Liver (tissue), 3 donors: Measurements from ENCODE around the gene SPINT3.

Source experiments
- ATF3 ChIP-seq: IDR thresholded peaks from 2 replicates; pipeline ENCODE4 v1.6.1; 2016; ENCODE audit warnings: antibody characterized with exemption
- CTCF ChIP-seq: fragments of 150-350 bp; IDR thresholded peaks from 2 replicates; pipeline ENCODE4 v1.5.1; 2017; ENCODE audit warnings: improper control_type of control experiment, low read depth, low read length; ENCODE audit not compliant: missing input control
- EGR1 ChIP-seq, 2 donors: IDR thresholded peaks; 2 replicates each; pipeline ENCODE4 v1.6.1; 2016 to 2018; ENCODE audit warnings: antibody characterized with exemption in 2 of 2, low read depth in 2 of 2
- GABPA ChIP-seq, 2 donors: IDR thresholded peaks in 1 of 2; conservative IDR thresholded peaks in 1 of 2; 2 replicates each; pipeline ENCODE4 v1.6.1; 2016; ENCODE audit warnings: antibody characterized with exemption in 2 of 2, mild to moderate bottlenecking in 1 of 2, moderate library complexity in 1 of 2
- HNF4G ChIP-seq: IDR thresholded peaks from 2 replicates; pipeline ENCODE4 v1.6.1; 2016; ENCODE audit warnings: antibody characterized with exemption
- JUND ChIP-seq, 2 donors: IDR thresholded peaks; 2 replicates each; pipeline ENCODE4 v1.6.1; 2016; ENCODE audit warnings: antibody characterized with exemption in 2 of 2
- MAX ChIP-seq: IDR thresholded peaks from 2 replicates; pipeline ENCODE4 v1.6.1; 2016; ENCODE audit warnings: antibody characterized with exemption
- RAD21 ChIP-seq, 2 donors: IDR thresholded peaks; 2 replicates each; pipeline ENCODE4 v1.6.1; 2016; ENCODE audit warnings: antibody characterized with exemption in 2 of 2, mild to moderate bottlenecking in 2 of 2
- REST ChIP-seq: IDR thresholded peaks from 2 replicates; pipeline ENCODE4 v1.6.1; 2016; ENCODE audit warnings: antibody characterized with exemption, mild to moderate bottlenecking
- RXRA ChIP-seq, 2 donors: IDR thresholded peaks; 2 replicates each; pipeline ENCODE4 v1.6.1; 2017 to 2018; ENCODE audit warnings: antibody characterized with exemption in 2 of 2, mild to moderate bottlenecking in 1 of 2
- SP1 ChIP-seq: IDR thresholded peaks from 2 replicates; pipeline ENCODE4 v1.6.1; 2018; ENCODE audit warnings: antibody characterized with exemption, mild to moderate bottlenecking
- TAF1 ChIP-seq: conservative IDR thresholded peaks from 2 replicates; pipeline ENCODE4 v1.6.1; 2016; ENCODE audit warnings: antibody characterized with exemption, mild to moderate bottlenecking
- YY1 ChIP-seq: IDR thresholded peaks from 2 replicates; pipeline ENCODE4 v1.6.1; 2016; ENCODE audit warnings: antibody characterized with exemption, mild to moderate bottlenecking
- ZBTB33 ChIP-seq: IDR thresholded peaks from 2 replicates; pipeline ENCODE4 v1.6.1; 2016; ENCODE audit warnings: antibody characterized with exemption
- donor health status: healthy.
- donor health status: healthy.

GRCh38 chr20:45518282-45518681, 2.9 kb upstream of the SPINT3 start:
- TF ChIP-seq HNF4G = no peak
- TF ChIP-seq CTCF = no peak
- no peak for TF ChIP-seq REST
- TF ChIP-seq SP1 = no peak
- TF ChIP-seq ATF3 = no peak
- TF ChIP-seq MAX = no peak
- TF ChIP-seq ZBTB33 = no peak
- no peak for TF ChIP-seq YY1
- TF ChIP-seq EGR1 (IDR thresholded peaks at IDR 0.05; ENCODE audit: low read depth in 2 of 2) = no peak
- no peak for TF ChIP-seq TAF1
- no peak for TF ChIP-seq GABPA (IDR thresholded peaks at IDR 0.05 in 1 of 2, conservative IDR thresholded peaks at IDR 0.05 in 1 of 2)
- TF ChIP-seq JUND (IDR thresholded peaks at IDR 0.05) = no peak
- TF ChIP-seq RAD21 (IDR thresholded peaks at IDR 0.05) = no peak
- TF ChIP-seq RXRA (IDR thresholded peaks at IDR 0.05) = no peak
